HG03439 (cell line): ENCODE results near the gene EXOC3L2.

Experiments used
- ATAC-seq: cut with Tn5 transposase; IDR thresholded peaks from one replicate; pipeline ENCODE4 v1.9.1; 2021; ENCODE audit warnings: mild to moderate bottlenecking, moderate library complexity; ENCODE audit not compliant: unreplicated experiment

The EXOC3L2 gene

GRCh38 chr19:45223879-45224278 lies 21.3 kb downstream of the EXOC3L2 start:
- ATAC-seq = no peak

GRCh38 chr19:45222724-45223123 lies 22.5 kb downstream of the EXOC3L2 start:
- no peak for ATAC-seq

GRCh38 chr19:45218911-45219743 lies 26.1 kb downstream of the EXOC3L2 start:
- no peak for ATAC-seq

- no peak for ATAC-seq
These were observed 26.8 kb downstream of the EXOC3L2 start for GRCh38 chr19:45218426-45218825.

- ATAC-seq = no peak
These were observed 27.3 kb downstream of the EXOC3L2 start for GRCh38 chr19:45217957-45218334.

- no peak for ATAC-seq
These were observed 27.8 kb downstream of the EXOC3L2 start for GRCh38 chr19:45217193-45217956.

- no peak for ATAC-seq
These were observed 28.5 kb downstream of the EXOC3L2 start for GRCh38 chr19:45216667-45217066.

- no peak for ATAC-seq
These were observed 29.6 kb downstream of the EXOC3L2 start for GRCh38 chr19:45215391-45216191.

GRCh38 chr19:45213031-45213430 lies 32.2 kb downstream of the EXOC3L2 start:
- ATAC-seq = no peak

- no peak for ATAC-seq
These were observed 33.3 kb downstream of the EXOC3L2 start for GRCh38 chr19:45211751-45212381.

- ATAC-seq = no peak
These were observed 38.9 kb downstream of the EXOC3L2 start for GRCh38 chr19:45206328-45206727.

GRCh38 chr19:45205810-45206209 lies 39.4 kb downstream of the EXOC3L2 start:
- no peak for ATAC-seq

GRCh38 chr19:45202637-45203036 lies 42.6 kb downstream of the EXOC3L2 start:
- no peak for ATAC-seq

- ATAC-seq = no peak
These were observed 44.6 kb downstream of the EXOC3L2 start for GRCh38 chr19:45200568-45200967.

GRCh38 chr19:45195764-45196163 lies 49.4 kb downstream of the EXOC3L2 start:
- no peak for ATAC-seq

GRCh38 chr19:45191375-45191774 lies 53.8 kb downstream of the EXOC3L2 start:
- no peak for ATAC-seq

GRCh38 chr19:45189971-45190370 lies 55.2 kb downstream of the EXOC3L2 start:
- ATAC-seq = no peak

GRCh38 chr19:45187421-45188100 lies 57.6 kb downstream of the EXOC3L2 start:
- ATAC-seq = no peak

- no peak for ATAC-seq
These were observed 58.5 kb downstream of the EXOC3L2 start for GRCh38 chr19:45186509-45187334.
